Prostate gland (tissue), 2 donors: Measurements from ENCODE around the gene MEIS2. TPM values are rescaled to one million over a fixed set of nuclear protein-coding genes. Genes with fewer than 3 reads are reported as not detected.

Experiments used
- DNase-seq: peaks from one replicate; pipeline ENCODE4 v3.0.0-alpha.2; 2019; ENCODE audit warnings: low spot score
- H3K27ac ChIP-seq, 2 donors: fragments of 200-600 bp; sonication (generic); 2 replicates each; pipeline ENCODE4 v1.5.1; 2017 to 2019
- H3K27me3 ChIP-seq: fragments of 200-600 bp; sonication (generic); replicated peaks from 2 replicates; pipeline ENCODE4 v1.5.1; 2019; ENCODE audit not compliant: insufficient read depth
- H3K36me3 ChIP-seq, 2 donors: fragments of 200-600 bp; sonication (generic); 1 replicate in 1 of 2; 2 replicates in 1 of 2; pipeline versions ENCODE4 v1.5.1 to v1.8.1; 2017 to 2019
- H3K4me1 ChIP-seq: fragments of 200-600 bp; sonication (generic); replicated peaks from 2 replicates; pipeline ENCODE4 v1.5.1; 2019
- H3K4me3 ChIP-seq, 2 donors: fragments of 200-600 bp; sonication (generic); 2 replicates each; pipeline ENCODE4 v1.5.1; 2017 to 2019
- H3K9me3 ChIP-seq: fragments of 200-600 bp; sonication (generic); 2 replicates; pipeline ENCODE4 v1.5.1; 2017
- POLR2A ChIP-seq: fragments of 450-650 bp; IDR thresholded peaks from one replicate; pipeline ENCODE4 v1.6.1; 2016; ENCODE audit warnings: antibody characterized with exemption, mild to moderate bottlenecking
- POLR2AphosphoS5 ChIP-seq: sonication (generic); formaldehyde crosslinking; IDR thresholded peaks from one replicate; pipeline ENCODE4 v1.6.1; 2017; ENCODE audit warnings: antibody characterized with exemption
- WGBS: methylation state at CpG from one replicate; pipeline ENCODE4 v1.1.5; 2018; 5-methylcytosine and 5-hydroxymethylcytosine counted together
- intact Hi-C: fragments of 100-400 bp; cut with DNase I; formaldehyde crosslinking; loops from one replicate; pipeline ENCODE4 v1.14.2; 2022
- total RNA-seq, 2 donors: library from RNA; depleted of rRNA; stranded (reverse); fragments of >200 nt; gene quantifications; one replicate each; pipeline ENCODE4 v1.1.0, GENCODE V29; 2016
- TF ChIP-seq, protein P1 (sequence below), 4 experiments: fragments of 200-600 bp in 2 of 4; fragments of 450-650 bp in 2 of 4; sonication (generic) in 2 of 4; IDR thresholded peaks; 1 replicate in 3 of 4; 2 replicates in 1 of 4; pipeline ENCODE4 v1.5.1; 2016 to 2019; ENCODE audit warnings: antibody characterized with exemption in 4 of 4, mild to moderate bottlenecking in 2 of 4, moderate library complexity in 2 of 4

MEIS2 gene
- total RNA-seq, 2 donors from 2014 or later = 53.4 to 73.2 TPM

DNA sequence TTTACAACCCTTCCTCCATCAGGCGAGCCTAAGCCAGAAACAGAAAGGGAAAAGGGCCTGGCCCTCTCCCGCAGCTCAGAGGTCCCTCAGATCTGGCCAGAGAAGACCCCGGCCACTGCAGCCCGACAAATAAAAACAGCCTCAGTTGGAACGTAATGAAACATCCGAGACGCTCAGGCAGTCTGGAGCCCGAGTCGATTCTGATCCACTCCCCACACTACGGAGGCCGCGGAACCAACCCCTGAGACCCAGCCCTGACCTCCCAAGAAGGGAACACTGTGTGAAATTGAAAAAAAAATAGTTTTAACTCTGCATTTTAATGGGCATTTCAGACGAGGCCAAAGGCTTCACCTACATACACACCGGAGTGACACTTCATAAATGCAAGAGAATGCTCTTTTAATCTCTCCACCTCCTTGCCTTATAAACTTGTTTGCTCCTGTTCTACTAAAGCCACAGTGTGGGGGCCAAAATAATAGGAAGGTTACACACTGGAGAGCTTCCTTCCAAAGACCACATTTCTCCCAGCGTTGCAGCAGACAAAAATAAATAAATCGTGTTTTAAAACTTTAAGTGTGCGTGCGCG is 3.7 kb downstream of the MEIS2 start:
- WGBS = 5% methylated on average over 19 of the region's 19 CpGs
- Histone ChIP-seq H3K36me3 (no peaks in the 10 kb centered on the region), H3K9me3 (no peaks in the 10 kb centered on the region), H3K4me1 (no peaks in the 10 kb centered on the region), H3K27me3 (no peaks in the 10 kb centered on the region), H3K27ac (peak overlapping the region; percentile 87 to 92), H3K4me3 (peak overlapping the region; percentile 57 to 65)
- intact Hi-C loops = no loop called here
- no peak for DNase-seq
- TF ChIP-seq POLR2A = no peak
- TF ChIP-seq, protein P1, sequence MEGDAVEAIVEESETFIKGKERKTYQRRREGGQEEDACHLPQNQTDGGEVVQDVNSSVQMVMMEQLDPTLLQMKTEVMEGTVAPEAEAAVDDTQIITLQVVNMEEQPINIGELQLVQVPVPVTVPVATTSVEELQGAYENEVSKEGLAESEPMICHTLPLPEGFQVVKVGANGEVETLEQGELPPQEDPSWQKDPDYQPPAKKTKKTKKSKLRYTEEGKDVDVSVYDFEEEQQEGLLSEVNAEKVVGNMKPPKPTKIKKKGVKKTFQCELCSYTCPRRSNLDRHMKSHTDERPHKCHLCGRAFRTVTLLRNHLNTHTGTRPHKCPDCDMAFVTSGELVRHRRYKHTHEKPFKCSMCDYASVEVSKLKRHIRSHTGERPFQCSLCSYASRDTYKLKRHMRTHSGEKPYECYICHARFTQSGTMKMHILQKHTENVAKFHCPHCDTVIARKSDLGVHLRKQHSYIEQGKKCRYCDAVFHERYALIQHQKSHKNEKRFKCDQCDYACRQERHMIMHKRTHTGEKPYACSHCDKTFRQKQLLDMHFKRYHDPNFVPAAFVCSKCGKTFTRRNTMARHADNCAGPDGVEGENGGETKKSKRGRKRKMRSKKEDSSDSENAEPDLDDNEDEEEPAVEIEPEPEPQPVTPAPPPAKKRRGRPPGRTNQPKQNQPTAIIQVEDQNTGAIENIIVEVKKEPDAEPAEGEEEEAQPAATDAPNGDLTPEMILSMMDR (IDR thresholded peaks at IDR 0.05) = no peak
- TF ChIP-seq POLR2AphosphoS5 = peak; percentile 7

DNA sequence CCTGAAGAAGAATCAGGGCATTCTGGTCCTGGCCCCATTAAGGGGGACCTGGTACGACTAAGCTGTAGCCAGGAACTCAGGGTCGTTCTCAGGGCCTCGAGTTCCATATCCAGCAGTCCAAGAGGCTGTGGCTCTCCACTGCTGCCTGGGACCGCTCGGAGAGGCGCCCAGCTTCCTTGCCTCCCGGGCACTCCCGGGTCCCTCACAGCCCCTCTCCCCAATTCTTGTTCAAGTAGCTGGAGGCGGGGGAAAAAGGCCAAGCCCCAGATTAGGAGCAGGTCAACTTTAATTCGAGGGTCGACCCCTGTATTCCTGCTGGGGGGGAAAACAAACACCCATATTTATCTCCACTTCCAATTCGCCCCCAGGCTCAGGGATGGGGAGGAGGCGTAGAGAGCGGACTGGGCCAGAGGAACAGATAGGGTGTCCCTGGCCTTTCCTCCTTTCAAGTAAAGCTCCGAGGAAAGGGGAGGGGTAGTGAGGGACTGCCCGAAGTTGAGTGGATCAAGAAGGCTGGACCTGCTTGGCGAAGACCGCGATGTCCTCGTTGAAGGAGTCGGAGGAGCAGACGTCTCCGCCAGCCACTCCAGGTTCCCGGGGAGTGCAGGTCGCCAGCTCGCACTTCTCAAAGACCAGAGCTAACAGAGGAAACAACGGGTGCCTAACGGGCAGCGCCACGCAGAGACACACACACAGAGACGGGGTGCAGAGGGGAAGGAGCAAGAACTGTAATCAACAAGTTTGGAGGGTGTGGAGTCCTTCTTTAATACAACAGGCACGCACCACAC is 4.4 kb downstream of the MEIS2 start:
- no peak for DNase-seq
- H3K9me3 ChIP-seq = no peaks in the 10 kb centered on the region
- peak overlapping the region; percentile 87 to 92 for H3K27ac ChIP-seq
- no peaks in the 10 kb centered on the region for H3K36me3 ChIP-seq
- WGBS = 8% methylated on average over 32 of the region's 32 CpGs
- H3K4me3 ChIP-seq = peak overlapping the region; percentile 57 to 65
- intact Hi-C loops = no loop called here
- no peaks in the 10 kb centered on the region for H3K4me1 ChIP-seq
- TF ChIP-seq, protein P1 (IDR thresholded peaks at IDR 0.05) = no peak
- no peak for TF ChIP-seq POLR2AphosphoS5
- no peak for TF ChIP-seq POLR2A
- H3K27me3 ChIP-seq = no peaks in the 10 kb centered on the region

DNA sequence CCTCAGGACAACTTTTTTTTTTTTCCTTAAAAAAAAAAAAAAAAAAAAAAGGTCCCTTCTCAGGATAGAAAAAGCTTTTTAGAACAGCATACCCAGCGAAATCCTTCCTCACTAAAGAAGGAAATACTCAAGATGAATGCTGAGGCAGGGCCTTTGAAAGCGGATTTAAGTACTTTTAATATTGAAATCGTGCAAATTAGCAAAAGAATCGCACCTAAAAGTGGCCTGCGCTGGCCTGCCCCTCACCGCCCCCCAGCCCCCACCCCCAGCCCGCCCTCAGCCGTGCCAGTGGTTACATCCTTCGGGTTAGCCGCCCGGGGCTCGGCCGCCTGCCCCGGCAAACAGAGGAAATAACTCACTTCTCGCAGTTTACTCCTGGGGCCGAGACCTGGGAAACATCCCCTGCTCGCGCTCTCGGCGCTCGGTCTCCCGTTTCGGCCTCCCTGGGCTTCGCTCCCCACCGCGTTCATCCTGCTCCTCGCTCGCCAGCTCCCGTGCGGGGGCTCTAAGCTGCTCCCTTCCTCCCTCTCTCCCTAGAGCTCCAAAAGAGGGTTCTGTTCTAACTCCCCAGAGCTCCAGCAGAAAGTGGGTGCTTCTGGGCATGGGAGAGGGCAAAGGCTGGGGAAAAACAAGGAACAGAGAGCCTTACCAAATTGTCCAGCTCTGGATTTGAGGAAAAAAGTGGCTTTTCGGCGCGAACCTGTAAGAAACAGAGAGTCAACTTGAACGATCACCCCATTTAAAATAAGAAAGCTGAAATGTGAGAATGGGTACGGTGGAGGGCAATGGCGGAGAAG is 5.2 kb downstream of the MEIS2 start:
- Histone ChIP-seq H3K9me3 (no peaks in the 10 kb centered on the region), H3K36me3 (no peaks in the 10 kb centered on the region), H3K4me3 (peak overlapping the region; percentile 57 to 65), H3K27ac (peak overlapping the region; percentile 87 to 92), H3K4me1 (no peaks in the 10 kb centered on the region), H3K27me3 (no peaks in the 10 kb centered on the region)
- intact Hi-C loops = no loop called here
- no peak for DNase-seq
- 5% methylated on average over 30 of the region's 36 CpGs for WGBS
- TF ChIP-seq POLR2AphosphoS5 (no peak), POLR2A (no peak)
- TF ChIP-seq, protein P1 (IDR thresholded peaks at IDR 0.05) = no peak

DNA sequence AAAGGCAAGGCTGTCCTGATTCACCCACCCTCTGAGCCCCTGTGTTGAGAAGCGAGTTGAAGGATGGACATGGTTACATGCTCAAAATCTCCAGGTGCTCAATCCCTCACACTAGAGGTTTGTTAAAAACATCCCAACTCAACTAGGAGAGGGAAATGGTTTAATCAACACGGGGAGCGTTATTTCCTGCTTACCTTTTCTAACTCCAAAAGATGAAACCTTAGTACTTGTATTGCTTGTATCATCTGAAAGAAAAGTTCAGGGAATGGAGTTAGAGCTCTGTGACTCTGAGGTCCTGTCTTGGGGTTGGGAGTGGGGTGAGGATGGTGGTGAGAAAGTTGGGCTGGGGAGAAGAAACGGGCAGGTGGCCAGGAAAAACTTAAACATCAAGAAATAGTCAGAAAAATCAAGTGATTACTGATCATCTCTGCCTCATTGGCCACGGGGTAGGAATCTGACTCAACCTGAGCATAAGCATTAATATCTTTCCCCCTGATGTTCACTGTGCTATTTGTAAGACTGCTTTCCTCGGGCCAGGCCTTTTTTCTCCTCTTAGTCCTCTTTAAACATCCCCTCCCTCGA is 5.9 kb downstream of the MEIS2 start:
- intact Hi-C loops = no loop called here
- H3K27ac ChIP-seq = peak overlapping the region; percentile 87 to 92

More for the DNA sequence above, 5.9 kb downstream of the MEIS2 start:
- Histone ChIP-seq H3K27me3 (no peaks in the 10 kb centered on the region), H3K4me1 (no peaks in the 10 kb centered on the region), H3K9me3 (no peaks in the 10 kb centered on the region), H3K4me3 (peak overlapping the region; percentile 57 to 65), H3K36me3 (no peaks in the 10 kb centered on the region)
- TF ChIP-seq POLR2A (no peak), POLR2AphosphoS5 (no peak)
- TF ChIP-seq, protein P1 (IDR thresholded peaks at IDR 0.05) = no peak
- WGBS = 18% methylated on average over 7 of the region's 7 CpGs
- no peak for DNase-seq
